NCI-H226 (cell line): ENCODE data around the gene ST6GALNAC3.

ENCODE experiments used
- DNase-seq: peaks from one replicate; pipeline ENCODE4 v3.0.0-alpha.2; 2015

ST6GALNAC3 gene

GRCh38 chr1:76530953-76531352 lies 456.4 kb downstream of the ST6GALNAC3 start:
- DNase-seq: no peak

GRCh38 chr1:76541618-76542017 lies 467.1 kb downstream of the ST6GALNAC3 start:
- DNase-seq: no peak

- no peak for DNase-seq
Observed at GRCh38 chr1:76542359-76542758, 467.8 kb downstream of the ST6GALNAC3 start.

- DNase-seq: no peak
Observed at GRCh38 chr1:76543495-76543894, 468.9 kb downstream of the ST6GALNAC3 start.

- no peak for DNase-seq
Observed at GRCh38 chr1:76546354-76546933, 471.9 kb downstream of the ST6GALNAC3 start.

GRCh38 chr1:76547916-76548315 lies 473.4 kb downstream of the ST6GALNAC3 start:
- no peak for DNase-seq

- no peak for DNase-seq
Observed at GRCh38 chr1:76548513-76549100, 474.1 kb downstream of the ST6GALNAC3 start.

- no peak for DNase-seq
Observed at GRCh38 chr1:76554283-76554682, 479.7 kb downstream of the ST6GALNAC3 start.

- no peak for DNase-seq
Observed at GRCh38 chr1:76562292-76562691, 487.7 kb downstream of the ST6GALNAC3 start.

GRCh38 chr1:76568573-76569238 lies 494.2 kb downstream of the ST6GALNAC3 start:
- no peak for DNase-seq

GRCh38 chr1:76571248-76571647 lies 496.7 kb downstream of the ST6GALNAC3 start:
- DNase-seq: no peak

GRCh38 chr1:76572229-76572628 lies 497.7 kb downstream of the ST6GALNAC3 start:
- no peak for DNase-seq

- no peak for DNase-seq
Observed at GRCh38 chr1:76576876-76577524, 502.5 kb downstream of the ST6GALNAC3 start.

GRCh38 chr1:76577525-76578185 lies 503.1 kb downstream of the ST6GALNAC3 start:
- no peak for DNase-seq

- DNase-seq: no peak
Observed at GRCh38 chr1:76580206-76580605, 505.7 kb downstream of the ST6GALNAC3 start.

GRCh38 chr1:76581712-76582111 lies 507.2 kb downstream of the ST6GALNAC3 start:
- no peak for DNase-seq

- no peak for DNase-seq
Observed at GRCh38 chr1:76583235-76583868, 508.8 kb downstream of the ST6GALNAC3 start.

- no peak for DNase-seq
Observed at GRCh38 chr1:76583875-76584477, 509.4 kb downstream of the ST6GALNAC3 start.

- DNase-seq: no peak
Observed at GRCh38 chr1:76585980-76586674, 511.6 kb downstream of the ST6GALNAC3 start.

- DNase-seq: no peak
Observed at GRCh38 chr1:76587212-76587611, 512.7 kb downstream of the ST6GALNAC3 start.

- DNase-seq: no peak
Observed at GRCh38 chr1:76591461-76591860, 516.9 kb downstream of the ST6GALNAC3 start.

- no peak for DNase-seq
Observed at GRCh38 chr1:76591963-76592362, 517.4 kb downstream of the ST6GALNAC3 start.
